Liver (tissue), 9 donors: ENCODE data around the gene ARHGAP6. TPM values are rescaled to one million over a fixed set of nuclear protein-coding genes. Genes with fewer than 3 reads are reported as not detected.

Source experiments
- DNase-seq: peaks from one replicate; pipeline ENCODE4 v3.0.0-alpha.2; 2017; ENCODE audit warnings: low spot score
- H3K27ac ChIP-seq, 2 donors: one replicate each; pipeline ENCODE4 v1.7.0; 2013; ENCODE audit warnings: inconsistent platforms in 2 of 2, low read length in 2 of 2, control low read depth in 1 of 2, low read depth in 1 of 2, mild to moderate bottlenecking in 1 of 2
- H3K27me3 ChIP-seq, 4 donors: one replicate each; pipeline versions ENCODE4 v1.6.1 to v1.7.0; 2013; ENCODE audit warnings: low read length in 3 of 4, inconsistent platforms in 1 of 4, mild to moderate bottlenecking in 1 of 4, moderate library complexity in 1 of 4; ENCODE audit not compliant: control insufficient read depth in 4 of 4, insufficient read depth in 4 of 4
- H3K36me3 ChIP-seq, 4 donors: one replicate each; pipeline versions ENCODE4 v1.6.1 to v1.7.0; 2013; ENCODE audit warnings: low read length in 3 of 4, mild to moderate bottlenecking in 3 of 4, low read depth in 1 of 4, moderate library complexity in 1 of 4; ENCODE audit not compliant: control insufficient read depth in 4 of 4, insufficient read depth in 3 of 4
- H3K4me1 ChIP-seq, 4 donors: one replicate each; pipeline versions ENCODE4 v1.6.1 to v1.7.0; 2013; ENCODE audit warnings: low read length in 3 of 4, mild to moderate bottlenecking in 3 of 4, moderate library complexity in 1 of 4; ENCODE audit not compliant: control insufficient read depth in 4 of 4, insufficient read depth in 4 of 4
- H3K4me3 ChIP-seq, 3 donors: one replicate each; pipeline versions ENCODE4 v1.6.1 to v1.7.0; 2013; ENCODE audit warnings: low read length in 3 of 3, control low read depth in 1 of 3, low read depth in 1 of 3, mild to moderate bottlenecking in 1 of 3
- H3K9ac ChIP-seq, 2 donors: one replicate each; pipeline ENCODE4 v1.7.0; 2013; ENCODE audit warnings: low read length in 2 of 2, mild to moderate bottlenecking in 2 of 2, moderate library complexity in 2 of 2, control low read depth in 1 of 2, low read depth in 1 of 2
- H3K9me3 ChIP-seq, 4 donors: one replicate each; pipeline versions ENCODE4 v1.6.1 to v1.7.0; 2013; ENCODE audit warnings: low read length in 3 of 4; ENCODE audit not compliant: control insufficient read depth in 4 of 4
- EGR1 ChIP-seq, 2 donors: IDR thresholded peaks; 2 replicates each; pipeline ENCODE4 v1.6.1; 2016 to 2018; ENCODE audit warnings: antibody characterized with exemption in 2 of 2, low read depth in 2 of 2
- FOXA1 ChIP-seq: IDR thresholded peaks from 2 replicates; pipeline ENCODE4 v1.6.1; 2016; ENCODE audit warnings: antibody characterized with exemption
- FOXA2 ChIP-seq: IDR thresholded peaks from 2 replicates; pipeline ENCODE4 v1.6.1; 2016; ENCODE audit warnings: antibody characterized with exemption
- GABPA ChIP-seq, 2 donors: IDR thresholded peaks in 1 of 2; conservative IDR thresholded peaks in 1 of 2; 2 replicates each; pipeline ENCODE4 v1.6.1; 2016; ENCODE audit warnings: antibody characterized with exemption in 2 of 2, mild to moderate bottlenecking in 1 of 2, moderate library complexity in 1 of 2
- HNF4A ChIP-seq, 2 donors: conservative IDR thresholded peaks; 2 replicates each; pipeline ENCODE4 v1.6.1; 2016; ENCODE audit warnings: antibody characterized with exemption in 2 of 2, mild to moderate bottlenecking in 2 of 2
- HNF4G ChIP-seq: IDR thresholded peaks from 2 replicates; pipeline ENCODE4 v1.6.1; 2016; ENCODE audit warnings: antibody characterized with exemption
- JUND ChIP-seq, 2 donors: IDR thresholded peaks; 2 replicates each; pipeline ENCODE4 v1.6.1; 2016; ENCODE audit warnings: antibody characterized with exemption in 2 of 2
- NR2F2 ChIP-seq: IDR thresholded peaks from 2 replicates; pipeline ENCODE4 v1.6.1; 2016; ENCODE audit warnings: antibody characterized with exemption
- RAD21 ChIP-seq, 2 donors: IDR thresholded peaks; 2 replicates each; pipeline ENCODE4 v1.6.1; 2016; ENCODE audit warnings: antibody characterized with exemption in 2 of 2, mild to moderate bottlenecking in 2 of 2
- RXRA ChIP-seq, 2 donors: IDR thresholded peaks; 2 replicates each; pipeline ENCODE4 v1.6.1; 2017 to 2018; ENCODE audit warnings: antibody characterized with exemption in 2 of 2, mild to moderate bottlenecking in 1 of 2
- SP1 ChIP-seq: IDR thresholded peaks from 2 replicates; pipeline ENCODE4 v1.6.1; 2018; ENCODE audit warnings: antibody characterized with exemption, mild to moderate bottlenecking
- TAF1 ChIP-seq: conservative IDR thresholded peaks from 2 replicates; pipeline ENCODE4 v1.6.1; 2016; ENCODE audit warnings: antibody characterized with exemption, mild to moderate bottlenecking
- YY1 ChIP-seq: IDR thresholded peaks from 2 replicates; pipeline ENCODE4 v1.6.1; 2016; ENCODE audit warnings: antibody characterized with exemption, mild to moderate bottlenecking
- WGBS: extraction: QIAGEN DNeasy Blood & Tissue Kit; methylation state at CpG from one replicate; pipeline ENCODE4 v1.1.7; 2013; 5-methylcytosine and 5-hydroxymethylcytosine counted together
- polyA plus RNA-seq, 2 donors: library from polyadenylated mRNA; stranded (reverse) in 1 of 2; unstranded in 1 of 2; fragments of 200-250 nt in 1 of 2; fragments of >200 nt in 1 of 2; fragmentation: Nextera tagmentation in 1 of 2; extraction: Ambion mirVana in 1 of 2; gene quantifications; one replicate each; pipeline versions ENCODE4 v1.2.1 to v1.2.3, GENCODE V29; 2013 to 2015
- total RNA-seq, 2 donors: library from RNA; depleted of rRNA; stranded (reverse); fragments of >200 nt; gene quantifications; one replicate each; pipeline ENCODE4 v1.2.3, GENCODE V29; 2014
- TF ChIP-seq, protein P1 (sequence below): IDR thresholded peaks from 2 replicates; pipeline ENCODE4 v1.6.1; 2016; ENCODE audit warnings: antibody characterized with exemption, mild to moderate bottlenecking
- TF ChIP-seq, protein P2 (sequence below): fragments of 150-350 bp; IDR thresholded peaks from 2 replicates; pipeline ENCODE4 v1.5.1; 2017; ENCODE audit warnings: improper control_type of control experiment, low read depth, low read length; ENCODE audit not compliant: missing input control
- TF ChIP-seq, protein P3 (sequence below): IDR thresholded peaks from 2 replicates; pipeline ENCODE4 v1.6.1; 2016; ENCODE audit warnings: antibody characterized with exemption
- TF ChIP-seq, protein P4 (sequence below): IDR thresholded peaks from 2 replicates; pipeline ENCODE4 v1.6.1; 2016; ENCODE audit warnings: antibody characterized with exemption
- TF ChIP-seq, protein P5 (sequence below): IDR thresholded peaks from 2 replicates; pipeline ENCODE4 v1.6.1; 2016; ENCODE audit warnings: antibody characterized with exemption
- donor health status: healthy.
- donor health status: healthy.
- donor health status: healthy.
- donor health status: healthy.
- donor health status: healthy.

ARHGAP6 gene
- total and polyA plus RNA-seq, 4 donors, result 0.10 to 2.2 (median 0.65) TPM

DNA sequence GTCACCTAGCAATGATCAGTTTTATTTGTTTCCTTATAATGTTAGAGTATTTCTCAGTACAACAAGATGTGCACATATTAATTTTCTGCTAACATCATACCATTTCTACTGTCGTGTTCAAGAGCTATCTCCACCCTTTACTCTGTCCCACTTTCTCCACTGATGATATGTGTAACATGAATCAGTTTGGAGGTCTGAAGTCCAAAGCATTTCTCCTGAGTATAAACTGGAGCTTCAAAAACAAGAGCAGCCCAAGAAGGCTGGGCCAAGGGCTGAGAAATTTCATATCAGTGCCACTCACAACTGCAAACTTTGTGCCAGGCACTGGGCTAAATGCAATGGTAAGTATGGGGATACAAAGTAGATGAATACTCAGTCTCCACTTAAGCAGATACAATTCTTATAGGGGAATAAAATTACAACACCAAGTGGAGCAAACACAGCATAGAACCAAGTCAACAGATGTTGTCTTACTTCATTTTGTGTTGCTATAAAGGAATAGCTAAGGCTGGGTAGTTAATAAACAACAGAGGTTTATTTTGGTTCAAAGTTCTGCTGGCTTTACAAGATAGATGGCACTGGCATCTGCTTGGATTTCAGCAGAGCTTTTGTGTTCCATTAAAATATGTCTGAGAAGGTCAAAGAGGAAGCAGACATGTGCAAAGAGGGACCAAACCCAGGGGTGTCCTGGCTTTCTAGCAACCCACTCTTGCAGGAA lies 328.3 kb downstream of the ARHGAP6 start:
- TF ChIP-seq EGR1 (IDR thresholded peaks at IDR 0.05; ENCODE audit: low read depth in 2 of 2) (no peak), FOXA1 (no peak), HNF4A (conservative IDR thresholded peaks at IDR 0.05) (peak; percentile 52 to 57), GABPA (IDR thresholded peaks at IDR 0.05 in 1 of 2, conservative IDR thresholded peaks at IDR 0.05 in 1 of 2) (no peak), NR2F2 (no peak), HNF4G (no peak), JUND (IDR thresholded peaks at IDR 0.05) (peak in 1 of 2 donors; percentile 15), YY1 (peak; percentile 57), SP1 (peak; percentile 66), FOXA2 (no peak), RAD21 (IDR thresholded peaks at IDR 0.05) (peak in 1 of 2 donors; percentile 13), RXRA (IDR thresholded peaks at IDR 0.05) (peak; percentile 16 to 56), TAF1 (no peak)
- TF ChIP-seq, protein P1, sequence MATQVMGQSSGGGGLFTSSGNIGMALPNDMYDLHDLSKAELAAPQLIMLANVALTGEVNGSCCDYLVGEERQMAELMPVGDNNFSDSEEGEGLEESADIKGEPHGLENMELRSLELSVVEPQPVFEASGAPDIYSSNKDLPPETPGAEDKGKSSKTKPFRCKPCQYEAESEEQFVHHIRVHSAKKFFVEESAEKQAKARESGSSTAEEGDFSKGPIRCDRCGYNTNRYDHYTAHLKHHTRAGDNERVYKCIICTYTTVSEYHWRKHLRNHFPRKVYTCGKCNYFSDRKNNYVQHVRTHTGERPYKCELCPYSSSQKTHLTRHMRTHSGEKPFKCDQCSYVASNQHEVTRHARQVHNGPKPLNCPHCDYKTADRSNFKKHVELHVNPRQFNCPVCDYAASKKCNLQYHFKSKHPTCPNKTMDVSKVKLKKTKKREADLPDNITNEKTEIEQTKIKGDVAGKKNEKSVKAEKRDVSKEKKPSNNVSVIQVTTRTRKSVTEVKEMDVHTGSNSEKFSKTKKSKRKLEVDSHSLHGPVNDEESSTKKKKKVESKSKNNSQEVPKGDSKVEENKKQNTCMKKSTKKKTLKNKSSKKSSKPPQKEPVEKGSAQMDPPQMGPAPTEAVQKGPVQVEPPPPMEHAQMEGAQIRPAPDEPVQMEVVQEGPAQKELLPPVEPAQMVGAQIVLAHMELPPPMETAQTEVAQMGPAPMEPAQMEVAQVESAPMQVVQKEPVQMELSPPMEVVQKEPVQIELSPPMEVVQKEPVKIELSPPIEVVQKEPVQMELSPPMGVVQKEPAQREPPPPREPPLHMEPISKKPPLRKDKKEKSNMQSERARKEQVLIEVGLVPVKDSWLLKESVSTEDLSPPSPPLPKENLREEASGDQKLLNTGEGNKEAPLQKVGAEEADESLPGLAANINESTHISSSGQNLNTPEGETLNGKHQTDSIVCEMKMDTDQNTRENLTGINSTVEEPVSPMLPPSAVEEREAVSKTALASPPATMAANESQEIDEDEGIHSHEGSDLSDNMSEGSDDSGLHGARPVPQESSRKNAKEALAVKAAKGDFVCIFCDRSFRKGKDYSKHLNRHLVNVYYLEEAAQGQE, result no peak
- TF ChIP-seq, protein P2, sequence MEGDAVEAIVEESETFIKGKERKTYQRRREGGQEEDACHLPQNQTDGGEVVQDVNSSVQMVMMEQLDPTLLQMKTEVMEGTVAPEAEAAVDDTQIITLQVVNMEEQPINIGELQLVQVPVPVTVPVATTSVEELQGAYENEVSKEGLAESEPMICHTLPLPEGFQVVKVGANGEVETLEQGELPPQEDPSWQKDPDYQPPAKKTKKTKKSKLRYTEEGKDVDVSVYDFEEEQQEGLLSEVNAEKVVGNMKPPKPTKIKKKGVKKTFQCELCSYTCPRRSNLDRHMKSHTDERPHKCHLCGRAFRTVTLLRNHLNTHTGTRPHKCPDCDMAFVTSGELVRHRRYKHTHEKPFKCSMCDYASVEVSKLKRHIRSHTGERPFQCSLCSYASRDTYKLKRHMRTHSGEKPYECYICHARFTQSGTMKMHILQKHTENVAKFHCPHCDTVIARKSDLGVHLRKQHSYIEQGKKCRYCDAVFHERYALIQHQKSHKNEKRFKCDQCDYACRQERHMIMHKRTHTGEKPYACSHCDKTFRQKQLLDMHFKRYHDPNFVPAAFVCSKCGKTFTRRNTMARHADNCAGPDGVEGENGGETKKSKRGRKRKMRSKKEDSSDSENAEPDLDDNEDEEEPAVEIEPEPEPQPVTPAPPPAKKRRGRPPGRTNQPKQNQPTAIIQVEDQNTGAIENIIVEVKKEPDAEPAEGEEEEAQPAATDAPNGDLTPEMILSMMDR, result no peak
- TF ChIP-seq, protein P3, sequence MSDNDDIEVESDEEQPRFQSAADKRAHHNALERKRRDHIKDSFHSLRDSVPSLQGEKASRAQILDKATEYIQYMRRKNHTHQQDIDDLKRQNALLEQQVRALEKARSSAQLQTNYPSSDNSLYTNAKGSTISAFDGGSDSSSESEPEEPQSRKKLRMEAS, result no peak
- TF ChIP-seq, protein P4, sequence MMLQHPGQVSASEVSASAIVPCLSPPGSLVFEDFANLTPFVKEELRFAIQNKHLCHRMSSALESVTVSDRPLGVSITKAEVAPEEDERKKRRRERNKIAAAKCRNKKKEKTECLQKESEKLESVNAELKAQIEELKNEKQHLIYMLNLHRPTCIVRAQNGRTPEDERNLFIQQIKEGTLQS, result no peak
- TF ChIP-seq, protein P5, sequence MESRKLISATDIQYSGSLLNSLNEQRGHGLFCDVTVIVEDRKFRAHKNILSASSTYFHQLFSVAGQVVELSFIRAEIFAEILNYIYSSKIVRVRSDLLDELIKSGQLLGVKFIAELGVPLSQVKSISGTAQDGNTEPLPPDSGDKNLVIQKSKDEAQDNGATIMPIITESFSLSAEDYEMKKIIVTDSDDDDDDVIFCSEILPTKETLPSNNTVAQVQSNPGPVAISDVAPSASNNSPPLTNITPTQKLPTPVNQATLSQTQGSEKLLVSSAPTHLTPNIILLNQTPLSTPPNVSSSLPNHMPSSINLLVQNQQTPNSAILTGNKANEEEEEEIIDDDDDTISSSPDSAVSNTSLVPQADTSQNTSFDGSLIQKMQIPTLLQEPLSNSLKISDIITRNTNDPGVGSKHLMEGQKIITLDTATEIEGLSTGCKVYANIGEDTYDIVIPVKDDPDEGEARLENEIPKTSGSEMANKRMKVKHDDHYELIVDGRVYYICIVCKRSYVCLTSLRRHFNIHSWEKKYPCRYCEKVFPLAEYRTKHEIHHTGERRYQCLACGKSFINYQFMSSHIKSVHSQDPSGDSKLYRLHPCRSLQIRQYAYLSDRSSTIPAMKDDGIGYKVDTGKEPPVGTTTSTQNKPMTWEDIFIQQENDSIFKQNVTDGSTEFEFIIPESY, result no peak
- H3K9ac ChIP-seq, result no peak overlapping the region
- peaks cover 0 to 2% (median 0%) of the 10 kb centered on the region in 4 donors for H3K27me3 ChIP-seq
- H3K4me1 ChIP-seq, result peaks cover 0 to 16% (median 12%) of the 10 kb centered on the region in 4 donors
- no peaks in the 10 kb centered on the region for H3K9me3 ChIP-seq
- 54% methylated on average over 1 of the region's 1 CpG for WGBS
- H3K36me3 ChIP-seq, result no peaks in the 10 kb centered on the region
- H3K4me3 ChIP-seq, result no peak overlapping the region
- peak overlapping the region; percentile 60 to 86 for H3K27ac ChIP-seq
- no peak for DNase-seq
